ENCODE measurements around the gene TNFRSF25.

- TF ChIP-seq CTCF (IDR thresholded peaks at IDR 0.05), result no peak
- no peak for TF ChIP-seq POLR2A (IDR thresholded peaks at IDR 0.05)
Measured at GRCh38 chr1:6443339-6444115, 22.4 kb downstream of the TNFRSF25 start.
